ENCODE measurements around the gene ART1. TPM values are rescaled to one million over a fixed set of nuclear protein-coding genes. Genes with fewer than 3 reads are reported as not detected.

The ART1 gene
- total and polyA plus RNA-seq, 2 of the 4 experiments (the other 2 are of a cell fraction) = not detected

DNA sequence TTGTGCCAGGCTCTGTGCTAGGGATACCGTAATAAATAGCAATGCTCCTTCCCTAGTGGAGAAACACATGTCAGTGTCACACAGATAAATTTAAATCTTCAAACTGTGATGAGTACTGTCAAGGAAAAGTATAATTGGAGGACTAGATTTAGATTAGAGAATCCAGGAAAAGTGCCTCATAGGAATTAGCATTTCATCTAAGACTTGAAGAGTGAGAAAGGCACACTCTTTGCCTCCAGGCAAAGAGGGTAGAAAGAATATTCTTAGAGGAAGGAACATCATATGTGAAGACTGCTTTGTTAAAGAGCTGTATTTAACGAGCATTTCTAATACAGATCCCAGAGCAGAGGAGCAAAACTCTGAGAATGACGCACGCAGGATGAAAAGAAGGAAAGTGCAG lies 34.1 kb upstream of the ART1 start:
- H4K8ac ChIP-seq (ENCODE audit: low read depth in 2 of 2, low read length in 2 of 2) = no peak overlapping the region
- no peak overlapping the region for H4K91ac ChIP-seq (ENCODE audit: insufficient read depth, low read depth, low read length)
- no peak overlapping the region for H2BK15ac ChIP-seq (ENCODE audit: low read depth, low read length)
- H3K9me1 ChIP-seq (ENCODE audit: insufficient read depth, low read length) = no peaks in the 10 kb centered on the region
- no CpG with 5 or more reads among the region's 4 CpGs for WGBS, 2 experiments (ENCODE audit: extremely low coverage in 2 of 2, insufficient read length in 1 of 2)
- no peak overlapping the region for H2BK5ac ChIP-seq (ENCODE audit: low read depth, low read length, poor library complexity, severe bottlenecking)
- no peak overlapping the region for H3K4me2 ChIP-seq (ENCODE audit: low read depth, low read length)
- BruUV-seq (replicated peaks) = no TSS peak
- no peak overlapping the region for H3K56ac ChIP-seq (ENCODE audit: extremely low read depth, insufficient read depth, low read length)
- H3K14ac ChIP-seq (replicated peaks; ENCODE audit: low read depth, low read length) = no peak overlapping the region
- intact Hi-C loops (cut with micrococcal nuclease) = no loop called here
- no peak overlapping the region for H3K9ac ChIP-seq (ENCODE audit: low read depth, low read length)
- TF ChIP-seq NFE2L2 (IDR thresholded peaks at IDR 0.05; ENCODE audit: low read depth, low read length) (no peak), CHD1 (IDR thresholded peaks at IDR 0.05; ENCODE audit: low read depth, low read length) (no peak), BHLHE40 (IDR thresholded peaks at IDR 0.05; ENCODE audit: low read depth, low read length) (no peak), MXI1 (IDR thresholded peaks at IDR 0.05; ENCODE audit: borderline replicate concordance, low read depth, low read length) (no peak), RAD21 (IDR thresholded peaks at IDR 0.05; ENCODE audit: low read length) (no peak), POLR2A (IDR thresholded peaks at IDR 0.05; ENCODE audit: low read depth, low read length) (no peak), FOS (IDR thresholded peaks at IDR 0.05; ENCODE audit: low read depth, low read length) (no peak), MAZ (IDR thresholded peaks at IDR 0.05; ENCODE audit: borderline replicate concordance, low read depth, low read length) (no peak), RFX5 (IDR thresholded peaks at IDR 0.05; ENCODE audit: low read depth, low read length) (no peak), SMC3 (IDR thresholded peaks at IDR 0.05; ENCODE audit: low read depth, low read length) (no peak), RCOR1 (IDR thresholded peaks at IDR 0.05; ENCODE audit: insufficient replicate concordance, low read length) (no peak), CEBPB (IDR thresholded peaks at IDR 0.05; ENCODE audit: low read depth, low read length) (no peak), MAFK (IDR thresholded peaks at IDR 0.05; ENCODE audit: low read depth, low read length) (no peak)
- TF ChIP-seq, protein P1, sequence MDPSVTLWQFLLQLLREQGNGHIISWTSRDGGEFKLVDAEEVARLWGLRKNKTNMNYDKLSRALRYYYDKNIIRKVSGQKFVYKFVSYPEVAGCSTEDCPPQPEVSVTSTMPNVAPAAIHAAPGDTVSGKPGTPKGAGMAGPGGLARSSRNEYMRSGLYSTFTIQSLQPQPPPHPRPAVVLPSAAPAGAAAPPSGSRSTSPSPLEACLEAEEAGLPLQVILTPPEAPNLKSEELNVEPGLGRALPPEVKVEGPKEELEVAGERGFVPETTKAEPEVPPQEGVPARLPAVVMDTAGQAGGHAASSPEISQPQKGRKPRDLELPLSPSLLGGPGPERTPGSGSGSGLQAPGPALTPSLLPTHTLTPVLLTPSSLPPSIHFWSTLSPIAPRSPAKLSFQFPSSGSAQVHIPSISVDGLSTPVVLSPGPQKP (IDR thresholded peaks at IDR 0.05; ENCODE audit: borderline replicate concordance, low read depth, low read length) = no peak
- TF ChIP-seq, protein P2, sequence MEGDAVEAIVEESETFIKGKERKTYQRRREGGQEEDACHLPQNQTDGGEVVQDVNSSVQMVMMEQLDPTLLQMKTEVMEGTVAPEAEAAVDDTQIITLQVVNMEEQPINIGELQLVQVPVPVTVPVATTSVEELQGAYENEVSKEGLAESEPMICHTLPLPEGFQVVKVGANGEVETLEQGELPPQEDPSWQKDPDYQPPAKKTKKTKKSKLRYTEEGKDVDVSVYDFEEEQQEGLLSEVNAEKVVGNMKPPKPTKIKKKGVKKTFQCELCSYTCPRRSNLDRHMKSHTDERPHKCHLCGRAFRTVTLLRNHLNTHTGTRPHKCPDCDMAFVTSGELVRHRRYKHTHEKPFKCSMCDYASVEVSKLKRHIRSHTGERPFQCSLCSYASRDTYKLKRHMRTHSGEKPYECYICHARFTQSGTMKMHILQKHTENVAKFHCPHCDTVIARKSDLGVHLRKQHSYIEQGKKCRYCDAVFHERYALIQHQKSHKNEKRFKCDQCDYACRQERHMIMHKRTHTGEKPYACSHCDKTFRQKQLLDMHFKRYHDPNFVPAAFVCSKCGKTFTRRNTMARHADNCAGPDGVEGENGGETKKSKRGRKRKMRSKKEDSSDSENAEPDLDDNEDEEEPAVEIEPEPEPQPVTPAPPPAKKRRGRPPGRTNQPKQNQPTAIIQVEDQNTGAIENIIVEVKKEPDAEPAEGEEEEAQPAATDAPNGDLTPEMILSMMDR (conservative IDR thresholded peaks at IDR 0.05; ENCODE audit: low read depth, low read length) = no peak
- TF ChIP-seq, protein P3, sequence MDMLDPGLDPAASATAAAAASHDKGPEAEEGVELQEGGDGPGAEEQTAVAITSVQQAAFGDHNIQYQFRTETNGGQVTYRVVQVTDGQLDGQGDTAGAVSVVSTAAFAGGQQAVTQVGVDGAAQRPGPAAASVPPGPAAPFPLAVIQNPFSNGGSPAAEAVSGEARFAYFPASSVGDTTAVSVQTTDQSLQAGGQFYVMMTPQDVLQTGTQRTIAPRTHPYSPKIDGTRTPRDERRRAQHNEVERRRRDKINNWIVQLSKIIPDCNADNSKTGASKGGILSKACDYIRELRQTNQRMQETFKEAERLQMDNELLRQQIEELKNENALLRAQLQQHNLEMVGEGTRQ (IDR thresholded peaks at IDR 0.05; ENCODE audit: low read depth, low read length) = no peak
- no peak overlapping the region for H2AK5ac ChIP-seq (ENCODE audit: low read depth, low read length)
- ChIA-PET CTCF (interaction anchor here (1.2 kb wide), 1 partner anchor 14 kb away, joined by 3 read pairs; no protein-coding TSS in a partner anchor), POLR2A (ENCODE audit: unreplicated experiment) (no interaction called here)
- ATAC-seq (ENCODE audit: low read depth) = no peak
- H3K18ac ChIP-seq (ENCODE audit: low read depth, low read length) = no peak overlapping the region
- no peaks in the 10 kb centered on the region; the same call in 1 of the 2 replicates for H3K9me3 ChIP-seq (ENCODE audit: control insufficient read depth, insufficient read depth, low read length)
- no peaks in the 10 kb centered on the region for H3K36me3 ChIP-seq (ENCODE audit: control insufficient read depth, insufficient read depth, low read length)
- dilution Hi-C loops (cut with HindIII; ENCODE audit: low sequenced_read_pairs, unreplicated experiment) = no loop called here
- no peaks in the 10 kb centered on the region; the same call in none of the 2 replicates for H3K27me3 ChIP-seq (ENCODE audit: control insufficient read depth, insufficient read depth, low read length)
- no peak overlapping the region for H2AK9ac ChIP-seq (replicated peaks; ENCODE audit: low read depth, low read length, poor library complexity)
- no peak overlapping the region for H2BK20ac ChIP-seq (ENCODE audit: low read depth, low read length)
- H4K5ac ChIP-seq (ENCODE audit: low read depth, low read length) = no peak overlapping the region
- H2AFZ ChIP-seq (replicated peaks; ENCODE audit: low read length, poor library complexity) = no peak overlapping the region
- DNase-seq = no peak
- H3K79me1 ChIP-seq (ENCODE audit: low read depth in 1 of 2, low read length in 2 of 2) = no peaks in the 10 kb centered on the region
- no peak overlapping the region for H3K4me3 ChIP-seq (ENCODE audit: insufficient read depth, low read depth, low read length)
- no peak overlapping the region for H2BK120ac ChIP-seq (ENCODE audit: low read depth, low read length)
- no peaks in the 10 kb centered on the region for H3K4me1 ChIP-seq (ENCODE audit: control insufficient read depth, insufficient read depth, low read length)
- no peak overlapping the region for H3K23ac ChIP-seq (ENCODE audit: low read depth, low read length)
- H3K4ac ChIP-seq (ENCODE audit: low read depth, low read length) = no peak overlapping the region
- in situ Hi-C loops (cut with MboI; ENCODE audit: low sequenced_read_pairs) = no loop called here
- no peaks in the 10 kb centered on the region for H4K20me1 ChIP-seq (ENCODE audit: insufficient read depth, low read length)
- H3K27ac ChIP-seq (ENCODE audit: insufficient read depth, low read length) = no peak overlapping the region

All from IMR-90 (cell line).